CD4-positive, alpha-beta T cell treated with Interleukin-15 for 1 hour (primary cell): Measurements from ENCODE around the gene SENP5.
A peak's percentile ranks its signal among the peaks of the same experiment; 100 is the strongest.

Experiments
- DNase-seq: peaks from one replicate; pipeline ENCODE4 v3.0.0-alpha.2; 2020

SENP5 gene

GRCh38 chr3:196969660-196970546, 102.2 kb downstream of the SENP5 start:
- DNase-seq = peak; percentile 67

DNA sequence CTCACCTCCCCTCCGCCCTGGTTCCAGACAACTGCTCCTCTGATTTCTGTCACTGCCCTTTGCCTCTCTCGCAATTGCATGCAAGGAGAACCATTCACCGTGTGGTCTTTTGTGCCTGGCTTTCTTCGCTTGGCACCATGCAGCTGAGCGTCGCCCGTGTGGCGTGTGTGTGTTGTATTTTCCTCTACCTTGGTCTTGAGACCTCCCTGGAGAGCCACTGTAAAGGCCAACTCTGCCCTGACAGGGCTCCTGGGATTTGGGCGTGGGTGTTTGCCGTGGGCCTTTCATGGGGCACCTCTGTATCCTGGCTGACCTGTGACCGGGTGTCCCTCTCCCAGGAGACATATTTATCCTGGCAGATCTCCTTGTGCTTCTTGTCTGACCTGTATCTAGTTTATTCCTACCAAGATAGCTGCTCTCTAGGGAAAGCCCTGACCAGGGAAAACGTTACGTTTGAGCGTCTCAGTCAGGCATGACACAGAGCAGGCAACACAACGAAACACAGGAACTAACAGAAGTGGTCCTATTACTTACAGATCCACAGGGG, 102.9 kb downstream of the SENP5 start:
- no peak for DNase-seq

- no peak for DNase-seq
These were observed 103.5 kb downstream of the SENP5 start for GRCh38 chr3:196971094-196971698.

DNA sequence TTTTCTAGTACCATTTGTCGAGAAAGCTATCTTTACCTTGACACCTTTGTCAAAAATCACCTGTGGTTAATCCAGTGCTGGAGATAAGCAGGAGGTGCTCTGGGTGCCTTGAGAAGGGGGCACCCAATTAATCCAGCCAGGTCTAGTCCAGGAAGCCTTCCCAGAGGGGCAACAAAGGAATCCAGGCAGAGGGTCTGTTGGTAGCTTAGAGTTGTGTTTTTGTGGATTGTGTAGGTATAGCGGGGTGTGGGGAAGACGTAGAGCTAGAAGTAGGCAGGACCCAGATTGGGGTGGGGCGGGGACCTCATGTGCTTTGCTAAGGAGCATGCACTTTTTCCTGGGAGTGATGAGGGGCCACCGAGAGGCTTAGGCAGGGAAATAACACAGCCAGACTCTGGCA, 106.9 kb downstream of the SENP5 start:
- DNase-seq = no peak

DNA sequence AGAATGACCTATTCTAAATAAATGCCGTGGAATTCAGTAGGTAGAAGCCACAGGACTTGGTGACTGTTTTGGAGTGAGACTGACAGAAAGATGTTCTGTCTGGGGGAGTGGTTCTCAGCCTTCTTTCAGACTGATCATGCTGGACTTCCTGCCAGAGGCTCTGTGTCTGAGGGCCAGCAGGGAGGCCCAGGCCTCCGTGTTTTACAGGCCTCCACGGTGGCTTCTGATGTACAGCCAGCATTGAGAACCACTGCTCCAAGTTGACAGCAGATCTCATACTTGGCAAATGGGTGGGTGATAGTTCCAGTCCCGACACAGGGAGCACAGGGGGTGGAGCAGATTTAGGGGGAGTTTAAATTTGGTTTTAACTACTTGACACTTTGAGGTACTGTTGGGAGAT, 107.6 kb downstream of the SENP5 start:
- no peak for DNase-seq

DNA sequence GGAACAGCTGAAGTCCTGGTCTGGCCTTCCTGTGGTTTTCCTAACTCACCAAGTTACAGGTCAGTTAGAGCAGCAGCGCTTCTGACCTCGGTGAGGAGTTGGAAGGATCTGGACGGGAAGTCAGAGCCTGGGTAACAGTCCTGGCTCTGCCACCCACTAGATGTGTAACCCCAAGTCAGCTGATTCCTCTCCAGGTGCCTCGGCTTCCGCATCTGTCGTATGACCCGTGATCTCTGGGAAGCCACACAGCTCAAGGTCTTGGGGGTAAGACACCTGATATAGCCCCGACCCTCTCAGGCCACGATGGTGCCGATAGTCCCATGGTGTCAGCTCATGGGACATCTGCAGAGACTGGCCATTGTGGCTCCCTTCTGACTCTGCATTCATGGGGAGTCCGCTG, 109.2 kb downstream of the SENP5 start:
- DNase-seq = no peak

- no peak for DNase-seq
These were observed 111.8 kb downstream of the SENP5 start for GRCh38 chr3:196979545-196979944.

- DNase-seq = no peak
These were observed 113.9 kb downstream of the SENP5 start for GRCh38 chr3:196981657-196982056.

DNA sequence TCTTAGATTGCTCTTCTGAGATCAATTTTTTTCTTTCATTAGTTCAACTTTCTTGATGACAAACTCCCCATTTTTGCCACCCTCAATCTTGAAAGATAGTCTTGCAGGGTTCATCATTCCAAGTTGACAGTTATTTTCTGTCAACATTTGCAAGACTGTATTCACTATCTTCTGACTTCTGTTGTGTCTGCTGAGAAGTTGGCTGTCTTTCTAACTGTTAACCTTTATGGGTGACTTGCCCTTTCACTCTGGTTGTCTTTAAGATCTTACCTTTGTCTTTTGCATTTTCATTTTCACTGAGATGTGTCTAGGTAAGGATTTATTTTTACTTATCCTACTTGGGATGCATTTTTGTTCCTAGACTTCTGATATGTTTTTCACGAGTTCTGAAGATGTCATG, 115.5 kb downstream of the SENP5 start:
- DNase-seq = no peak
